GM18519 (cell line): ENCODE measurements around the gene NOM1.

Source experiments
- ATAC-seq: cut with Tn5 transposase; IDR thresholded peaks from one replicate; pipeline ENCODE4 v1.9.1; 2021; ENCODE audit warnings: mild to moderate bottlenecking, moderate library complexity; ENCODE audit not compliant: unreplicated experiment, low FRiP score

Gene NOM1

GRCh38 chr7:157014635-157015555, 65.4 kb downstream of the NOM1 start:
- ATAC-seq, result no peak

DNA sequence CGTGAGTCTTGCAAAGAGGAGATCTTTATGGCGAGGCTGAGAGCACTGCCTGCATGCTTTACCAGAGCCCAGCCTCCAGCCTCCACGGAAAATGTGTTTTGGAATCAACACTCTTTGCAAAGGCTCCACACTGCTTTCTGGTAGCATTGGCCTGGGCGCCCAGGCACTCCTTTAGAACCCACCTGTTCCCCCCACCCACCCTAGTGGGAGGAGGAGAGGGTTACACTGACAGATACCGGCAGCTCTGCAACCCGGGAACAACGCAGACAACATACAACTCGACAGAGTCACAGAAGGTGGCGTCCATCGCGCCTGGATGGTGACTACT, 66.5 kb downstream of the NOM1 start:
- peak; percentile 5 for ATAC-seq

DNA sequence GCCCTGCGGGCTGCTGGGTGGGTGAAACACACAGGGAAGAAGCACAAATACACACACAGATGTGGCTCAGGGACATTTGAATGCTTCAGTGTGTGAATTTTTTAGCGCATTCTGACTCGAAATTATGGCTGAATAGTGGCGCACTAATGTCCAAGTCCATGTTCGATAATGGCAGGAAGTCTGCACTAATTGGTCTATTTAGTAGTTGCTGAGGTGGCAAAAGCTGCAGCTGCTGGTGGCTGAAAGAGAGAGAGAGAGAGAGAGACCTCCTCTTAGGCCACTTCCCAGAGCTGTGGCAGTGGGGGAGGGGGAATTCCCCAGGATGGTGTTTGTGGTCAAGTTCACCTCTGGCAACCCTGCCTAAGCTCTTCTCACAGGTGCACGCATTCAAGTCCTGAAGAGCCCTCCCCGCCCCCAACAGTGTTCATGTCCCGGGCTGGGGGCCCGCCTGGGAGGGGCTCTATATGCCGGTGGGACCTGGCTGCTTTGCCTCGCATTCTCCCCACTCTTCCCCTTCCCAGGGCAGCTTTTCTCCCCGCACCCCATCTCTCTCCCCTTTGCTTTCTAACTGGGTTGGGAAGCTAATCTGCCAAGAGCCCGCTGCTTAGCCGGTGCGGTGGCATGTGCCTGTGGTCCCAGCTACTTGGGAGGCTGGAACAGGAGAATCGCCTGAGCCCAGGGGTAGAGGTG, 67.0 kb downstream of the NOM1 start:
- ATAC-seq, result peak; percentile 57

DNA sequence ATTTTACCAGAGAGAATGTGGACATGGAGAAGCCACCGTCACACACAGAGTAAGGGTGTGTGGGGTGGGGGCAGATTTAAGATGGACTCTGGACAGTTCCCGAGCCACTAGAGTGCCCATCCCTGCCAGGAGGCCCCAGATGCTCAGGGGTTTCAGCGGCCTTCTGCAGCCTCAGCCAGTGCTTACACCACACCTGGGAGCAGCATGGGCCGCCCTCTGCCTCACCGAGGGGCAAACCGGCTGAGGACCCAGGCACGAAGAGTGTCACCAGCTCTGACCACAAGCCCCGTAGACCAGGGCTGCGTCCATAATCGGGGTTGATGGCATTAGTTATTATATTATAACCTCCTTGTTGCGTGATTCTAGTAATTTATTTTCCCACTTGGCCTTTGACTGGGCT, 67.6 kb downstream of the NOM1 start:
- no peak for ATAC-seq

DNA sequence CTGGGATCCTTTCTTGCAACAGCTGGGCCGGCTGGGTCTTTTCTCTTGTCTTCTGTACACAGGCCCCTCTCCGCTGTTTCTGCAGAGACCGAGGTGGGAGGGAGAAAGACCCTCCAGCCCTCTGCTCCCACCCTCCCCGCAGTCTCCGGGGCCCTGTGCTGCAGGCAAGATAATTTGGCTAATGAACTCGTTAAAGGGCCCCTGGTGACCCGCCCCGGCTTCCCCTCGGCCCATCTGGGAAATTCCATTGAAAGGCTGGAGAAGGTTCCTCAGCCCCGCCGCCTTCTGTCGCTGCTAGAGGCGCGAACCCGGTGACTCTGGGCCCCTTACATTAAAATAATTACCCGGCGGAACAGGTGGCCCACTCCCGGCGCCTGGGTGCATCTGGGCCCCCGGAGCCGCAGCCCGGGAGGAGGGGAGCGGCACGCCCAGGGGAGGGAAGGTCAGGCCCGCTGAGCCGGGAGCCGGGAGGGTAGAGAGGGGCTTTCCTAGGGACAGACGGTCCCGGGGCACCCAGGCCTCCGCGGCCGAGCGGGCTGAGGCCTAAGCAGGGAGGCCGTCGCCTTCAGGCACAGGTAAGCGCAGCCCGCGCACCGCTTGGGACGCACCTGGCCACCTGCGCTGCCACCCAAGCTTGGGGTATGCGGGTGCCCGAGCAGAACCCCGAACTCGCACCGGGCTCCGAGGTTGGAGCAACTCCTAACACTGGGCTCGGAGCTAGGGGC, 68.3 kb downstream of the NOM1 start:
- ATAC-seq, result no peak

GRCh38 chr7:157018328-157018996, 69.0 kb downstream of the NOM1 start:
- no peak for ATAC-seq

GRCh38 chr7:157018997-157019608, 69.6 kb downstream of the NOM1 start:
- no peak for ATAC-seq

- no peak for ATAC-seq
Measured at GRCh38 chr7:157019718-157020451, 70.4 kb downstream of the NOM1 start.

DNA sequence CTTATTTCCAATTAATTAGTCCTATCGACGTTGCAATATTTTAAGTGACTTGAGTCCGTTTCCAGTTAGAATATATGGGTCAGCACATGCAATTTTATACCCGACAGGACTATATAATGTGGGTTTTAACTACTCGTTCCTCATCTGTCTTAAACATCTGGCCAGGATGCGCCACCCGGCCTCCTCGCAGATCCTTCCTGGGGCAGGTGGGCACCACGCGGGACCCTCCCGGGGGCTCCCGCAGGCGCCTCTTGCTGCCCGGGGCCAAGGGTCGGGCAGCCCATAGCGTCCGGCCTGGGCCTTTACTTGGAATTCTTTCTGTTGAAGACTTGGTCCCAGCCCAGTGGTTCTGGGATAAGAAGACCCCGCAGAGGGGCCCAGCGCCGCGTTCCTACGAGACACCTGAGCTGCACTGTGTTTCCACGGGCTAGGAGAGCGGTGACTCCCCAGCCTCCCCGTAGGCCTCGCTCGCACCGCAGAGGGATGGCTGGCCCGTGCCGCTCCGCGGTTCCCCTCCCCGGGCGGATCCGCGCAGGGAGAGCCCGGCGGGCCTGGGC, 71.1 kb downstream of the NOM1 start:
- ATAC-seq, result no peak

GRCh38 chr7:157021071-157021870, 71.8 kb downstream of the NOM1 start:
- ATAC-seq, result no peak

DNA sequence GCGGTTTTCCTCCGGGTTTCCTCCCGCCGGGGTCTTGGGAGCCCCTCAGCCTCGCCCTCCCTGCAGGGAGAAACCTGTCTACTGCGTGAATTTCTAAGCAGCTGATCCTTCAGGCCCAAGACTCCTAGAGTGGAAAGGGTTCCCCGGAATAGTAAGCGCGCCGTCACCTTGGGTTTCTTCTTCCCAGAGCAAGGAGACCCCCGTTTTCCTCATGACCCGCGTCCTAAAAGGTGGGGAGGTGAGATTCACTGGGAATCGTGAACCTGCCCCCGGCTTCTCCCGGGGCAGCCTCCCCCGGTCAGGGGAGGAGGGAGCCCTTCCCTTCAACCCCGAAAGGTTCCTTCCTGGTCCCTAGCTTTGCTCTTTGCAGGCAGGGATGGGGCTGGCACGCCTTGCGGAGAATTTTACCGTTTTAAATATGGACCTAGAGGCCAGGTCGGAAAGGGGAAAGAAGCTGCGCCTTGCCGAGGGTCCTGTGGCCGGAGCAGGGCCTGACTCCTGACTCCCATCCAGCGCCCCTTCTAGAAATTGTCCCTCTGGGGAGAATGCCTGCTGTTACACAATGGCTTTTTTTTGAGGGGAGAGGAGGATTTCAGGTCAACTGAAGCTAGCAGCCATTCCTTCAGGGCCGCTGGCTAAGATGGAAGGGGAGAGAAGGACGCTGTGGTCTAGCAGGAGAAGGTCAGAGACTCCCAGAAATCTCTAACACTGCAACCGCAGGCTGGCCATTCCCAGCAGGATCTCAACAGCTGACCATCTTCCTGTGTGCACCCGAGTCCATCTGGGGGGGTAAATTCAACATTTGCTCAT, 72.6 kb downstream of the NOM1 start:
- no peak for ATAC-seq
